GM19043 (cell line): Measurements from ENCODE around the gene IMPDH2.

Experiments
- ATAC-seq: cut with Tn5 transposase; IDR thresholded peaks from one replicate; pipeline ENCODE4 v1.9.1; 2021; ENCODE audit warnings: low read depth; ENCODE audit not compliant: unreplicated experiment

IMPDH2 gene

DNA sequence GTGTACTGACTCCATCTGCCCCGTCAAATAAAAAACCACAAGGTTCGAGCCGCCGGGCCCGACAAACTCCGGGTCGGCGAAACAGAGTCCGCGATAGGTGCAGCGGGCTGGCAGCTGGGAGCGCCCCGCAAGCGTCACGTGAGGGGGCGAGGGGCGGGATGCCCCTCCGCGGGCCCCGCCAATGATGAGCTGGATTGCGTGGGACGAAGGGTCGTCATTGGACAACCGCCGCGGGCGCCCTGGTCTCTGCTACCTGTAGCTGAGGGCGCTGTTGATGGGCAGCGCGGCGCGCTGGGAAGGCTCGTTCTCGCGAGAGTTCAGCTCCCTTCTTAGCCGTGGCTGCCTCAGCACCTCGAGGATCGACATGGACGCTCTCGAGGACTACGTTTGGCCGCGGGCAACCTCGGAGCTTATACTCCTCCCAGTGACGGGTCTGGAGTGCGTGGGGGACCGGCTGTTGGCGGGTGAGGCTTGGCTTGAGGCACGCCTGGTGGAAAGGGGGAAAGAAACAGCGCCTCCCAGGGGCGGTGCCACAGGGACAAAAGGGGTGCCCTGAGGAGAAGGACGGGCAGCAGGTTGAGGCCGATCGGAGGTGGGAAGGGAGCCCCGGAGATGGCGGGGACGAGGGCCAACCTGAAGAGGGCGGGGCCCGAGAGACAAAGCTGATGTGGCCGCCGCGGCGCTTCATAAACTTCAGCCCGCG, 22.0 kb downstream of the IMPDH2 start, which contains the start of gene WDR6:
TSS of gene WDR6 (plus strand) at position 324 of the 703 bp plus-strand sequence. CDS start at position 365, 41 bp downstream.
- ATAC-seq, result peak; percentile 89

- no peak for ATAC-seq
Observed at GRCh38 chr3:49006408-49007067, 22.7 kb downstream of the IMPDH2 start.

DNA sequence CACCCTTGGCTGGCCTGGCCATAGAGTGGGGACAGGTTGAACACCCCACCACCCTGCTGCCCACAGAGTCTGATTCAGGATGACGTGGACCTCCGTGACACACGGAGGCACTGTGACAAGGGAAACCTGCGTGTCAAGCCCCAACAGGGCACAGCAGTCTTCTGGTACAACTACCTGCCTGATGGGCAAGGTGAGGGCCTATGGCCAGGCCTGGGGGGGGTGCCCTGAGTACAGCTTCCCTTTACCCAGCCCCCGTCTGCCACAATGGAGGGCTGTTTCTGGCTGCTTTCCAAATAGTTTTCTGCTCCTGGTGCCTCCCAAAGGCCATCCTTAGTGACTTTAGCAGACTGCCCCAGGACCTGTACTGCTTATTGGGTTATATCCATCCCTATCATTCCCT, 23.2 kb downstream of the IMPDH2 start:
- no peak for ATAC-seq

DNA sequence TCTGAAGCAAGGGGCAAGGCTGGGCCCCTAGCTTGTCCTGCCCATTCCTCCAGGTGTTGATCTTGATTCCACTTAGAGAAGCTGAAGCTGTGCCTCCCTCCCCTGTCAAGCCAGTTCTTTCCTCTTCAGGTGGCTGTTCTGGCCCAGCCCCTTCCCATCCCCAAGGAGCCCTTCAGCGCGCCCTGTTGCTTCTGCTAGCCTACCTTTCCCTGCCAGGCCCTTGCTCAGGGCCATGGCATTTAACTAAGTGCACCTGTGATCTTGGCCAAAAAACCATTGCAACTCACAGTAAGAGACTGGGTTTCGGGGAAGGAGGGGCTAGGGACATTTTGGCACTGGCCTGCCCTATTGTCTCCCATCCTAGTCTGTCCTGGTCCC, 23.9 kb downstream of the IMPDH2 start:
- ATAC-seq, result no peak

DNA sequence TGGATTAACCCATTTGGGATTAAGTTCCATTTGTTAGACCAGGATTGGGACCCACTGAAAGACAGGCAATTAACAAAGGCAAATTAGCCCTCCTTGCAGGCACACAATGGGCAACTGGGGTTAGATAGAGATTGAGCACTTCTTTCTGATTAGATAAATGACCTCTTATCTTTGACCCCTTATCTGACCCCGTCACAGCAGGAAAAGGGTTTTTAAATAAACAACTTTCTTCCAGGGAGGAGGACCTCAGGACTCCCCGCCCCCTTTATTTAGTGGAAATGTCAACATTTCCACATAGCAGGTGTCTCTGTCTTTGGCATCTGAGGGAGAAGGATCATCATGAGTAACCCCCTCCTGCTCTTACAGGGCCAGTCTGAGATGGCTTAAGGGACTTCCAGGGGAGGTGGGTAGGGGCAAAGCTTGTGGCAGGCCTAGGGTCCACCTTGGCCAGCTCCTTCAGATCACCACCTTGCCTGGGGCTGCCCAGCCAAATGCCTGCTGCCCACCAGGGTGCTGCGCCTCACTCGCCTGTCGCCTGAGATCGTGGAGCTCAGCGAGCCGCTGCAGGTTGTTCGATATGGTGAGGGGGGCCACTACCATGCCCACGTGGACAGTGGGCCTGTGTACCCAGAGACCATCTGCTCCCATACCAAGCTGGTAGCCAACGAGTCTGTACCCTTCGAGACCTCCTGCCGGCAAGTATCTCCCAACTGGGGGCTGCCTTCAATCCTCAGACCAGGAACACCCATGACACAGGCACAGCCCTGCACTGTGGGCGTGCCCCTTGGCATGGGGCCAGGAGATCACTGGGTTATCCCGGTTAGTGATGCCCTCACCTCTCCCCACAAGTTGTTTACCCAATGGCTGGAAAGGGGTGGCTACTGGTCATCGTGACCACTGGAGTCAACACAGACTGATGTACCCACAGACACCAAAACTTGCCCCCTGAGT, 24.6 kb downstream of the IMPDH2 start:
- ATAC-seq, result no peak

DNA sequence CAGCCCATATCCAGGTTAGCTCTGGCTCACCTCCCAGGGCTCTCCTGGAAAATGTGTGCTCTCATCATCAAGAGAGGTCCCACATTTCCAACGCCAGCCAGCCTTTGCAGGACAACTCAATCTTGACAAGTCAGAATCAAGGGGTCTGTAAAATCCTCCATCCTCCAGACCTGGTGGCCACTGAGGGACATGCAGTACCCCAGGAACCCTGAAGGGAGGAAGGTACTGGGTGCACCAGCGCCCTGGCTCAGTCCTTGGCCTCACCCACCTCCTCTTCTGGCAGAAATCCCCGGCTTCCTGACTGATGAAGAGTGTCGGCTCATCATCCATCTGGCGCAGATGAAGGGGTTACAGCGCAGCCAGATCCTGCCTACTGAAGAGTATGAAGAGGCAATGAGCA, 28.0 kb downstream of the IMPDH2 start:
- no peak for ATAC-seq

DNA sequence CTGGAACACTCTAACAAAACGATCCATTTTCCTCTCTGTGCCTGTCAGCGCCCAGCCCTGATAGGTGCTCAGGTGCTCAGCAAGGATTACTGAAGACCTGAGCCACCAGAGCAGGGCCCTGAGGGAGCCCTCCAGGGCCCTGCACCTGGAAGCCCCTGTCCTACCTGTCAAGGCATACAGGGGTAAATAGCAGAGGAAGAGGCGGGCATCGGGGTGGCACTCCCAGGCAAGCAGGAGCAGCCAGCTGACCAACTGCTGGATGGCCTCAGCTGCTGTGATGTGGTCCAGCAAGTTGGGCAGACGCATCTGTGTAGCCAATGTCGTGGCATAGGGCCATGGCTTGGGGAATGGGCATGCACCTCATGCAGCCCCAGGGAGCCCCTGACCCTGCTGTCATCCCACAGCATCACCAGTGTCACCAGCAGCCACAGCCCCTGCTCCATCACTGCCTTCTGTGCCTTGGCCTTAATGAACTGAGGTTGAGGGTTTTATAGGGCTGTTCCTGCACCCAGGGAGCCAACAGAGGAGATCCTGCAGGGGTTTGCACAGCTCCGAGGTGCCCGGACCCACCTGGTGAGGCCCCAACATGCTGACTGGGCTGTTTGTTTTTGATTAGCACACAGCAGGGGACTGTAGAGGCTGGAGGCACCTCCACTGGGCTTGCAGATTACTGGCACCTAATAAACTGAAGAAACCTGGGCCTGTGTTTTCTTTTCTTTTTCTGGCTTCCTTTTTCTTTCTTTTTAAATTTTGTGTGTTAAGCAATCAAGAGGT, 29.9 kb downstream of the IMPDH2 start:
- ATAC-seq, result no peak

- no peak for ATAC-seq
Observed at GRCh38 chr3:48997714-48998637, 31.2 kb downstream of the IMPDH2 start.

GRCh38 chr3:48997102-48997635, 32.0 kb downstream of the IMPDH2 start:
- ATAC-seq, result no peak

DNA sequence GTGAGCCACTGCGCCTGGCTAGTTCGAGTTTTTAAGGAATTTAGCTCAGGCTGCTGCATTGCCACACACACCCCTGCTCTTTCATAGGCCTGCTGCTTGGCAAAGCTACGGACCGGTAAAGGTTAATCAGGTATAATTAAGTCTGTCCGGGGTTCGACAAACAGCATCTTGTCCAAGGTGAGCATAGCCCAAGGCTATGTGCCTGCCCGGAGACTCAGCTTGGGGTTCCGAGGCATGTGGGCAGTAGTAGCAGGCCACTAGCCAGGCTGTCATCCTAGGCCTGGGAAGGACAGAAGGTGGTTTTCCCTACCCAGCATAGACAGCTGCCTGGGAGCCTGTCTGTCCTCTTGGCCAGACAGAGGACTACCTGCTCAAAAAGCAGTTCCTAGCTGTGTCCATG, 32.6 kb downstream of the IMPDH2 start:
- ATAC-seq, result no peak

DNA sequence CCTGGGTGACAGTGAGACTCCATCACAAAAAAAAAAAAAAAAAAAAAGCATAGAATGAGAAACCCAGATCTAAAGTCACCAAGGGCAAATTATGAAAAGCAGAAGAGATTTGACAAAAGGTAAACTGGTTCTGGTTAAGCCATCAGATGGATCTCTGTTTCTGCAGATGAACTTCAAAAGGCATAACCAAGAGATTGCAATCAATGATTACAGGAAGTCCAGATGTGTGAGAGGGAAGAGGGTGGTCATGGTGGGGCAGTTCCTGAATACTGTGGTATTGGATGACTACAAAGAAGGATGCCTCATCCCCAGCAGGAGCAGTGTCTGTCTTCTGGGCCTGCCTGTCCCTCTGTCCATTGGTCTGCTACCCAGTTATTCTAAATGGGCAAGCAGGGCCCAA, 35.4 kb downstream of the IMPDH2 start:
- ATAC-seq, result no peak

- ATAC-seq, result no peak
Observed at GRCh38 chr3:48991851-48992545, 37.2 kb downstream of the IMPDH2 start.

DNA sequence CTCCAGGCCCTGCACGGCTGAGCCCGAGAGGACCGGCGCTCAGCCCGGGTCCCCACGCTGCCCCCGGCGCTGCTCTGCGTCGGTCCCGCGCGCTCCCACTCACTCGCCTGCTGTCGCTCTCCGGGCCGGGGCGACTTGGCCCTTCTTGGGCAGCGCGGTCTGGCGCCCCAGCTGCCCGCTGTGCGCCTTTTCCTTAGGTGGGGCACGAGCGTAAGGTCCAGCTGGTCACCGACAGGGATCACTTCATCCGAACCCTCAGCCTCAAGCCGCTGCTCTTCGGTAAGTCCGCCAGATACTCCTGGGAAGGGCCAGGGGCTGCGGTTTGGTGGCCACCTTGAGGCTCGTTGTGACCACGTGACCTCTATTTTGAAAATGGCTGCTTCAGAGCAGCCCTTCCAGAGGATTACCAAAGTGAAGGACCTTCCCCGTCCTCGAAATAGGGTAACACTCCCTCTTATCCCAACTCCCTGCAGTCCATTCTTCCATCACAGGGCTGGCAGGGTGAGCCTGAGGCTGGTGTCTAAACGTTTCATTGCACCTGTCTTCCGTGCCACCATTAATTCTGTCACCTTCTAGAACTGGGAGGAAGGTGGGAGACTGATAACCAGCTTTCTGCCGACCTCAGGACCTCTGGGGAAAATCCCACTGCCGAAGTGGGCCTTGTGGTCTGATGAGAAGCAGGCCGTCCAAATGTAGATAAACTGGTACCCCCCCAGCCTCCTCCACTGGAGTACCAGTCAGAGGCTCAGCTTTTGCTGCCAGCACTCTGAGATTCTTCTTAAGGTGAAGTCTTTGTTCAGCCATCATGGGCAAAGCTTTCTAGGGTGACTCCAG, 38.3 kb downstream of the IMPDH2 start:
- no peak for ATAC-seq

- no peak for ATAC-seq
Observed at GRCh38 chr3:48989796-48990635, 39.2 kb downstream of the IMPDH2 start, which contains the start of gene P4HTM. Gene P4HTM, plus strand, starts transcription at chr3:48990241. Its CDS starts 16 bp downstream, at chr3:48990257.

DNA sequence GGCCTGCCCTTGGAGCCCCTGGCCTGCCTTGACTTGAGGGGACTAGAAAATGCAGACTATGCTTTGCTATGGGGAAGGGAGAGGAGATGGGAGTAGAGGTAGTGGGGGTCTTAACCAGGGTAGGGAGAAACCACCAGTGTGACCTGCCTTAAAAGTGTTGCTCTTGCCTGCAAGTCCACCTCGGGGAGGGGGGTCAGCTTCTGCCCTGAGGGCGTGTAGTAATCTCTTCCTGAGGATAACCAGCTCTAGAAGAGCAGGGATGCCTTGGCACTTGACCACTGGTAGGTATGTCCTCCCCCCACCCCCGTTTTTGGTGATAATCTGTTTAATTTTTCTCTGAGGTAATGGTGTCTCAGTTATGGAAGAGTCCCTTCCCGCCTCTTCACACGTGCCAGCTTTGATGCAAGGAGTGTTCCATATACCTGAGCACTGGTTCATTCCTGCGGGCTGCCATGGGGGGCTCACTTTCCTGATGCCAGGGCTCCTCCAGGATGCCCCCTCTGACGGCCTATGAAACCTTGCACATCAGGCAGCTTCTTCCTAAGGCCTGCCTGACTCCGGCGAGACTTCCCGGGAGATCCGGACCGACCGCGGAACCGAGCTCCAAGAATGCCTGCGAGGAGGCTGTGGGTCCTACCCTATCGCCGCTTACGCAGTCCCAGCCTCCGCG, 39.9 kb downstream of the IMPDH2 start:
- no peak for ATAC-seq

GRCh38 chr3:48985831-48986376, 43.3 kb downstream of the IMPDH2 start:
- ATAC-seq, result no peak
